ENCODE data around the gene GAS6.
"Not testable (repeated sequence)": the region's sequence is repeated elsewhere in the genome, so short reads cannot be mapped to it uniquely, and the experiment has no call there.

Gene GAS6

DNA sequence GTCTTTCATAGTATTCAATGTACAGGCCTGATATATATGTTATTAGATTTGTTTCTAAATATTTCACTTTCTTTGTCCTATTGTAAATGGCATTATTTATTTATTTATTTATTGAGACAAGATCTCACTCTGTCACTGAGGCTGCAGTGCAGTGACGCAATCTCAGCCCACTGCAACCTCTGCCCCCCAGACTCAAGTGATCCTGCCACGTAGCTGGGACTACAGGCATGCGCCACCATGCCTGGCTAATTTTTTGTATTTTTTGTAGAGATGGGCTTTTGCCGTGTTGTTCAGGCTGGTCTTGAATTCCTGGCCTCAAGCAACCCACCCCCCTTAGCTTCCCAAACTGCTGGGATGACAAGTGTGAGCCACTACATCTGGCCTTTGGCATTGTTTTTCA is 5.4 kb upstream of the GAS6 start:
- in situ Hi-C loops (cut with HindIII; ENCODE audit: low pct_ligation_motif_present, low sequenced_read_pairs) = no loop called here
- Histone ChIP-seq H3K4me3 (ENCODE audit: low read depth, low read length) (no peak overlapping the region), H3K27ac (no peak overlapping the region), H3K36me3 (replicated peaks) (no peaks in the 10 kb centered on the region), H3K27me3 (replicated peaks) (peaks cover 12% of the 10 kb centered on the region)
- TF ChIP-seq, protein P1, sequence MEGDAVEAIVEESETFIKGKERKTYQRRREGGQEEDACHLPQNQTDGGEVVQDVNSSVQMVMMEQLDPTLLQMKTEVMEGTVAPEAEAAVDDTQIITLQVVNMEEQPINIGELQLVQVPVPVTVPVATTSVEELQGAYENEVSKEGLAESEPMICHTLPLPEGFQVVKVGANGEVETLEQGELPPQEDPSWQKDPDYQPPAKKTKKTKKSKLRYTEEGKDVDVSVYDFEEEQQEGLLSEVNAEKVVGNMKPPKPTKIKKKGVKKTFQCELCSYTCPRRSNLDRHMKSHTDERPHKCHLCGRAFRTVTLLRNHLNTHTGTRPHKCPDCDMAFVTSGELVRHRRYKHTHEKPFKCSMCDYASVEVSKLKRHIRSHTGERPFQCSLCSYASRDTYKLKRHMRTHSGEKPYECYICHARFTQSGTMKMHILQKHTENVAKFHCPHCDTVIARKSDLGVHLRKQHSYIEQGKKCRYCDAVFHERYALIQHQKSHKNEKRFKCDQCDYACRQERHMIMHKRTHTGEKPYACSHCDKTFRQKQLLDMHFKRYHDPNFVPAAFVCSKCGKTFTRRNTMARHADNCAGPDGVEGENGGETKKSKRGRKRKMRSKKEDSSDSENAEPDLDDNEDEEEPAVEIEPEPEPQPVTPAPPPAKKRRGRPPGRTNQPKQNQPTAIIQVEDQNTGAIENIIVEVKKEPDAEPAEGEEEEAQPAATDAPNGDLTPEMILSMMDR (IDR thresholded peaks at IDR 0.05; ENCODE audit: low read depth, low read length, missing control alignments) = no peak
- no peak for DNase-seq

DNA sequence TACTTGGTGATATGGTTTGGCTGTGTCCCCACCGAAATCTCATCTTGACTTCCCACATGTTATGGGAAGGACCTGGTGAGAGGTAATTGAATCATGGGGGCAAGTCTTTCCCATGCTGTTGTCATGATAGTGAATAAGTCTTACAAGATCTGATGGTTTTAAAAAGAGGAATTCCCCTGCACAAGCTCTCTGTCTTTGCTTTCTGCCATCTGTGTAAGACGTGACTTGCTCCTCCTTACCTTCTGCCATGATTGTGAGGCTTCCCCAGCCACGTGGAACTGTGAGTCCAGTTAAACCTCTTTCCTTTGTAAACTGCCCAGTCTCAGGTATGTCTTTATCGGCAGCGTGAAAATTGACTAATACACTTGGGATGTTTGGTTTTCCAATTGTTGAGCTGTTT is 4.0 kb upstream of the GAS6 start:
- H3K27me3 ChIP-seq (replicated peaks); H3K27ac ChIP-seq; H3K4me3 ChIP-seq (ENCODE audit: low read depth, low read length); H3K36me3 ChIP-seq (replicated peaks); DNase-seq; in situ Hi-C loops (cut with HindIII; ENCODE audit: low pct_ligation_motif_present, low sequenced_read_pairs): not testable (repeated sequence)

DNA sequence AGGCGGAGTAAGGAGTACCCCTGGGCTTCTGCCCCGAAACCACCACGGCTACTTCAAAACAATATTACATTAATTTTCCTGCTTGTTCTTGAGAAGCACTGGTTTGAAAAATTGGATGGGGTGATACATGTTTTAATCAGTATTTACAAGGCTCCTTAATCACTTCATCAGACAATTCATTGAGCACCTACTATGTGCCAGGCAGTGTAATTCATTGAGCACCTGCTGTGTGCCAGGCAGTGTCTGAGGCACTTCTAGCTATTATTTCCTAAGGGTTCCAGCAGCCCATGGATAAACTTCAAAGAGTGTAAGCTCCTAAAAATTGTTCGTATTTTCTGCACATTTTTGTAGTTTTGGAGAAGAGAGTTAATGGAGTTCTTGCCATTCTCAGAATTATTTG is 1.6 kb upstream of the GAS6 start:
- in situ Hi-C loops (cut with HindIII; ENCODE audit: low pct_ligation_motif_present, low sequenced_read_pairs) = no loop called here

DNA sequence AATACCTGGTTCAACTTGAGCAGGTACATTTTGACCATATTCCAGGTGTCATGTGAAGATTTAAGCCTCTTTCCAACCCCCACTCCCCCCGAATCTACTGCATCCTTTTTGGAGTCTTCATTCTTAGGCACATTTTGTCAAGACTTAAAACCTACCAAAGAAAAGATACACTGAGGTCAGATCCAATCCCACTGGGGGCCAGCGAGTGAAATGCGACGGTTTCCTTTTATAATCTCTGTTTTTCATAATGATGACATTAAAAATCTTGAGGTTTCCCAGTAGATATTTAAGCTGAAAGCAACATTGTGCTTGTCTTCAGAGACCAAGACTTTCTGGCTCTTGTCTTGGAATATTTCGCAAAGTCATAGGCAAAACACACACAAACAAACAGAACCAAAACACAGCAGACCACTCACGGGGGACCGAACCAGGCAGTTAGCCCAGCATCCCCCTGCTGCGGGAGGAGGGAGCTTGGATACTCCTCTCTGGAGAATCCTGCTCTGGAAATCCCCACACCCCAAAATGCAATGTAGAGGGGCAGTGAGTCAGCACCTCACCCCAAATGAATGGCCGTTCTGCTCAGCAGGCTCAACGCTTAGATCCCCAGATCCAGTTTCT is 506 bp upstream of the GAS6 start:
- Histone ChIP-seq H3K4me3 (ENCODE audit: low read depth, low read length) (peak overlapping the region; percentile 66), H3K27me3 (replicated peaks) (peaks cover 9% of the 10 kb centered on the region), H3K36me3 (replicated peaks) (no peaks in the 10 kb centered on the region), H3K27ac (no peak overlapping the region)
- in situ Hi-C loops (cut with HindIII; ENCODE audit: low pct_ligation_motif_present, low sequenced_read_pairs) = no loop called here
- no peak for DNase-seq
- TF ChIP-seq, protein P1 (IDR thresholded peaks at IDR 0.05; ENCODE audit: low read depth, low read length, missing control alignments) = no peak

More for the DNA sequence above, 1.6 kb upstream of the GAS6 start:
- no peak for DNase-seq
- Histone ChIP-seq H3K4me3 (ENCODE audit: low read depth, low read length) (no peak overlapping the region), H3K27me3 (replicated peaks) (peaks cover 9% of the 10 kb centered on the region), H3K36me3 (replicated peaks) (no peaks in the 10 kb centered on the region), H3K27ac (no peak overlapping the region)
- TF ChIP-seq, protein P1 (IDR thresholded peaks at IDR 0.05; ENCODE audit: low read depth, low read length, missing control alignments) = no peak

DNA sequence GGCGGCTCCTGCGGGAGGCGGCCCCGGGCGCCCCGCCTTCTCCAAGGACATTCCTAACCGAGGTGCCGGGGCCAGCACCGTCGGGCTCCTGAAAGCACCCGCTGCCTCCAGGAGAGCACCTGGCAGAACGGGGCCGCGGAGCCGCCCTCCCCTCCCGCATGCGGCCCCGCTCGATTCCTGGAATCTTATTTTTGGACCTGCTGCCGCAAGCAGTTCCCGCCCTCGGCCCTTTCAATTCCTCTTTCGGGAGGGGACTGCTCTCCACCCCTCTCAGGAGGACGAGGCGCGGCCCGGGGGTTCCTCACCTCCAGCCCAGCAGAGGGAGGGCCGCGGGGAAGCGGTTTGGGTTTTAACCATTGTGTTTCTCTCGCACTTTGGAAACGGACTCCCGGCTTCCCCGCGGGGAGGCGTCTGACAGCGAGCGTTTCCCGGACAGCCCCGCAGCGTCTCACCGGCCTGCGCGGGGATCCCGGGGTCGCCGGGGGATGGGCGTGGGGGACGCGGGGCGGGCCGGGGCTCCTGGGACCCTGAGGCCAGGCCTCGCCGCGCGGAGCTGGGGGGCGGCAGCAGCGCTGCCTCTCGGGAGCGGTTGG is 849 bp downstream of the GAS6 start:
- TF ChIP-seq, protein P1 (IDR thresholded peaks at IDR 0.05; ENCODE audit: low read depth, low read length, missing control alignments) = no peak
- Histone ChIP-seq H3K27me3 (replicated peaks) (peaks cover 9% of the 10 kb centered on the region), H3K27ac (no peak overlapping the region), H3K4me3 (ENCODE audit: low read depth, low read length) (peak overlapping the region; percentile 66), H3K36me3 (replicated peaks) (no peaks in the 10 kb centered on the region)
- in situ Hi-C loops (cut with HindIII; ENCODE audit: low pct_ligation_motif_present, low sequenced_read_pairs) = no loop called here
- no peak for DNase-seq

DNA sequence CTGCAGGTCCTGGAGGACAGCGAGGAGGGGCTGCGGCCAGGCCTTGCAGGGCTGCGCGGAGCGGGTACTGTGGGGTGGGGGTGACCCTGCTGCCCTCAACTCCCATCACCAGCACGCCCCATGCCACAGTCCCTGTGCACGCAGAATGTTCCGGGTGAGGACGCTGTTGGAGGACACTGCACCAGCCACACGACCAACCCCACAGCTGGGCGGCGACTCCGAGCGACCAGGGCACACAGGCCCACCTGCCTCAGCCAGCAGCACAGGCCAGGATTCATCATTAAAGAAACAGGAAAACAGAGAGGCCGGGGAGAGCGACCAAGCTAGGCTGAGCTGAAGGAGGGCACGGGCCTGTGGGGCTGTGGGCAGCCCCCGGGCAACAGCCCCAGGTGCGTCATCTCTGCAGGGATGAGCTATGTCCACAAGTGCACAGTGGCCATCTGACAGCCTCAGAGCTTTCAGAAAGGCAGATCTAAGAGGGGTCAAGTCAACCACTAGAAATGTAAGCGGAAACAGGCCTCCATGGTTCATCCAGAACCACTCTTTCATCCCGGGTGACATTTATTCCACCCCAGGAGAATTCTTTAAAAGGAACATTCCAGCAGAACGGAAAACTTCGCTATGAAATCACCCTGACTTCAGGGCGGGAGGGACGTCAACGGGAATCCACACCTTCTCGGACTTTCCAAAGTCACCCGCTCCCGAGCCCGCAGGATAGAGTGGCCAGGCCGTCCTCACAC is 1.5 kb downstream of the GAS6 start:
- in situ Hi-C loops (cut with HindIII; ENCODE audit: low pct_ligation_motif_present, low sequenced_read_pairs) = no loop called here
- TF ChIP-seq, protein P1 (IDR thresholded peaks at IDR 0.05; ENCODE audit: low read depth, low read length, missing control alignments) = no peak
- H3K27me3 ChIP-seq (replicated peaks) = peaks cover 9% of the 10 kb centered on the region
- DNase-seq = no peak
- H3K4me3 ChIP-seq (ENCODE audit: low read depth, low read length) = peak overlapping the region; percentile 66
- no peaks in the 10 kb centered on the region for H3K36me3 ChIP-seq (replicated peaks)
- no peak overlapping the region for H3K27ac ChIP-seq

Data from brain microvascular endothelial cell (primary cell).